PFSK-1 (cell line): ENCODE measurements around the gene PPP2R5C.

Source experiments
- FOXP2 ChIP-seq: optimal IDR thresholded peaks from 2 replicates; pipeline ENCODE3; 2011; ENCODE audit warnings: borderline replicate concordance, control low read depth, inconsistent platforms; ENCODE audit not compliant: insufficient read depth; ENCODE audit errors: extremely low read length, extremely low read depth
- POLR2AphosphoS5 ChIP-seq: IDR thresholded peaks from 2 replicates; pipeline ENCODE4 v1.6.1; 2012; ENCODE audit warnings: low read depth, mild to moderate bottlenecking, control low read depth, low read length, moderate library complexity
- REST ChIP-seq, 2 experiments: IDR thresholded peaks; 2 replicates each; pipeline versions ENCODE4 v1.6.1 to v1.8.0; 2011 to 2012; ENCODE audit warnings: low read depth in 2 of 2, low read length in 2 of 2, control low read depth in 1 of 2, inconsistent platforms in 1 of 2, mild to moderate bottlenecking in 1 of 2, moderate library complexity in 1 of 2; ENCODE audit not compliant: insufficient read depth in 1 of 2
- SIN3A ChIP-seq: IDR thresholded peaks from 2 replicates; pipeline ENCODE4 v1.6.1; 2012; ENCODE audit warnings: mild to moderate bottlenecking, low read length, moderate library complexity, borderline replicate concordance; ENCODE audit not compliant: insufficient read depth
- TAF1 ChIP-seq: IDR thresholded peaks from 2 replicates; pipeline ENCODE4 v1.6.1; 2012; ENCODE audit warnings: low read length, control low read depth, borderline replicate concordance; ENCODE audit not compliant: insufficient read depth

Gene PPP2R5C

GRCh38 chr14:101878822-101879528, 117.5 kb downstream of the PPP2R5C start:
- no peak for TF ChIP-seq TAF1

GRCh38 chr14:101879529-101880336, 118.2 kb downstream of the PPP2R5C start:
- TF ChIP-seq POLR2AphosphoS5 (no peak), TAF1 (no peak), FOXP2 (no peak), SIN3A (no peak), REST (IDR thresholded peaks at IDR 0.05; ENCODE audit: insufficient read depth in 1 of 2, low read depth in 2 of 2, low read length in 2 of 2) (no peak)

- TF ChIP-seq POLR2AphosphoS5, result no peak
- no peak for TF ChIP-seq FOXP2
- no peak for TF ChIP-seq SIN3A
- no peak for TF ChIP-seq REST (IDR thresholded peaks at IDR 0.05; ENCODE audit: insufficient read depth in 1 of 2, low read depth in 2 of 2, low read length in 2 of 2)
- no peak for TF ChIP-seq TAF1
Measured at GRCh38 chr14:101881426-101881825, 119.9 kb downstream of the PPP2R5C start.

- no peak for TF ChIP-seq FOXP2
- no peak for TF ChIP-seq TAF1
- TF ChIP-seq SIN3A, result no peak
- TF ChIP-seq REST (IDR thresholded peaks at IDR 0.05; ENCODE audit: insufficient read depth in 1 of 2, low read depth in 2 of 2, low read length in 2 of 2), result no peak
- TF ChIP-seq POLR2AphosphoS5, result no peak
Measured at GRCh38 chr14:101882141-101882935, 120.8 kb downstream of the PPP2R5C start.

- TF ChIP-seq REST (IDR thresholded peaks at IDR 0.05; ENCODE audit: insufficient read depth in 1 of 2, low read depth in 2 of 2, low read length in 2 of 2) (no peak), SIN3A (no peak), FOXP2 (no peak), TAF1 (no peak), POLR2AphosphoS5 (no peak)
Measured at GRCh38 chr14:101884089-101884933, 122.8 kb downstream of the PPP2R5C start.
